GM12865 (cell line): Measurements from ENCODE around the gene C11orf54.
"Not testable (repeated sequence)": the region's sequence is repeated elsewhere in the genome, so short reads cannot be mapped to it uniquely, and the experiment has no call there.

Experiments used
- DNase-seq: peaks from one replicate; pipeline ENCODE4 v3.0.0; 2010; ENCODE audit warnings: low read depth
- H3K4me3 ChIP-seq: 2 replicates; pipeline ENCODE4 v1.5.1; 2011; ENCODE audit warnings: mild to moderate bottlenecking, low read depth, low read length, control low read depth
- TF ChIP-seq, protein P1 (sequence below): IDR thresholded peaks from 2 replicates; pipeline ENCODE4 v1.5.1; 2011; ENCODE audit warnings: low read length, control low read depth, low read depth, inconsistent platforms; ENCODE audit not compliant: insufficient read depth; ENCODE audit errors: missing control alignments

The C11orf54 gene

DNA sequence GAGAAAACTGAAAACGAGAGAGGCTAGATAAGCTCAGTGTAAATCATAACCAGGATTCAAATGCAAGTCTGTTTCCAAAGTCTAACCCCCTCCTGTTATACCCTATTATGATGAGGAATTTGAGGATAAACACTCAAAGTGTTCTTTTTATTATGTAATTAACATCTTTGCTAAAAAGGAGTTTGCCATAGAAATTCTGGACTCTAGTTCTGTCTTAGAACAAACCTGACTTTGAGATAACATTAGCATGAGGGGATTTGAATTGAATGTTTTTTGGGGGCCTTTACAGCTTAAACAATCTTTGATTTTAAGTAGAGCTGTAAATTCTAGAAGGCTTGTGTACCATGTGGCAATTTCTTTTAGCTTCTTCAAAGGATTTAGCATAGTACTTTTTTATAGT is 9.5 kb downstream of the C11orf54 start:
- TF ChIP-seq, protein P1, sequence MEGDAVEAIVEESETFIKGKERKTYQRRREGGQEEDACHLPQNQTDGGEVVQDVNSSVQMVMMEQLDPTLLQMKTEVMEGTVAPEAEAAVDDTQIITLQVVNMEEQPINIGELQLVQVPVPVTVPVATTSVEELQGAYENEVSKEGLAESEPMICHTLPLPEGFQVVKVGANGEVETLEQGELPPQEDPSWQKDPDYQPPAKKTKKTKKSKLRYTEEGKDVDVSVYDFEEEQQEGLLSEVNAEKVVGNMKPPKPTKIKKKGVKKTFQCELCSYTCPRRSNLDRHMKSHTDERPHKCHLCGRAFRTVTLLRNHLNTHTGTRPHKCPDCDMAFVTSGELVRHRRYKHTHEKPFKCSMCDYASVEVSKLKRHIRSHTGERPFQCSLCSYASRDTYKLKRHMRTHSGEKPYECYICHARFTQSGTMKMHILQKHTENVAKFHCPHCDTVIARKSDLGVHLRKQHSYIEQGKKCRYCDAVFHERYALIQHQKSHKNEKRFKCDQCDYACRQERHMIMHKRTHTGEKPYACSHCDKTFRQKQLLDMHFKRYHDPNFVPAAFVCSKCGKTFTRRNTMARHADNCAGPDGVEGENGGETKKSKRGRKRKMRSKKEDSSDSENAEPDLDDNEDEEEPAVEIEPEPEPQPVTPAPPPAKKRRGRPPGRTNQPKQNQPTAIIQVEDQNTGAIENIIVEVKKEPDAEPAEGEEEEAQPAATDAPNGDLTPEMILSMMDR: no peak

DNA sequence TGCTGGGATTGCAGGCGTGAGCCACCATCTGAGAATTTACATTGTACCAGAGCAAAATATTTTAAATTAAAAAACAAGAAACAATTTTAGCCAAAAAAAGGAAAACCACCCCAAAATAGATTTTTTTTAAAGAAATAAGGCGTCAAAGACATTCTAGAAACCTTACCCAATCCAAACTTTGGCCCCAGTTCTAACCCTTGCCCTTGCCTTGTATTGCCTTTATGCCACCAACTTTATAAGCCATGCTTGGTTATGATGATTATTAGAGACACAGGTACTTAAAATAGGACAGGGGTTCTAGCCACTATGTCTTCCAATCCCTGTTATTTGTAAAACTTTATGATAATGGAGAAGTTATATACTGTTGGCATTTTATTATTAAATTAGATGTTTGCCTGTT is 11.8 kb downstream of the C11orf54 start:
- H3K4me3 ChIP-seq: no peak overlapping the region
- TF ChIP-seq, protein P1: no peak
- DNase-seq: no peak

More for the DNA sequence above, 9.5 kb downstream of the C11orf54 start:
- H3K4me3 ChIP-seq: no peak overlapping the region
- no peak for DNase-seq

DNA sequence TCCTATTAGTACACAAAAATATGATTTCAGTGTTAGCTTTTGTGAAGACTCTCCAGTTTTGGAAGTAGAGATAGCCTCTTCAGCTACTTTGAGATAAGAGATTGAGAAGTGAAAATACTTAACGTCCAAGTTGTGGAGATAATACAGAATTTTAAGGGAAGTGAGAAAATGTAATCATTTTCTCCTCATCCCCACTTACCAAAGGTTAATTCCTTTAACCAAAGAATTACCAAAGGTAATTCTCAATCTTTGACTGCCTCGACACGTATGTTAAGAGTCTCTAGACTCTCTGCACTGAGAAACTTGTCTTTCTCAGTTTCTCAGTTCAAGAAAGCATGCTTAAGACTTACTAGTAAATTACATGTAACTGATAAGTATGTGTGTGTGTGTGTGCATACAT is 15.3 kb downstream of the C11orf54 start:
- TF ChIP-seq, protein P1: no peak
- no peak overlapping the region for H3K4me3 ChIP-seq
- no peak for DNase-seq

DNA sequence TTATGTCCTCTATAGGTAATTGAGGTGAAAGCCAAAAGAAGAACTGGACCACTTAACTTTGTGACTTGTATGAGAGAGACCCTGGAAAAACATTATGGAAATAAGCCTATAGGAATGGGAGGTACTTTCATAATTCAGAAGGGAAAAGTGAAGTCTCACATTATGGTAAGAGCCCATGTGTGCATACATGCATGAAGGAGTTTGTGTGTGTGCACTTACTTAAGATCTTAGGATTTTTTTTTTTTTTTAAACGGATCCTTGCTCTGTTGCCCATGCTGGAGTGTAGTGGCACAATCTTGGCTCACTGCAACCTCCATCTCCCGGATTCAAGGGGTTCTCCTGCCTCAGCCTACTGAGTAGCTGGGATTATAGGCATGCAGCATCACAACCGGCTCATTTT is 15.8 kb downstream of the C11orf54 start:
- TF ChIP-seq, protein P1: no peak
- no peak overlapping the region for H3K4me3 ChIP-seq

DNA sequence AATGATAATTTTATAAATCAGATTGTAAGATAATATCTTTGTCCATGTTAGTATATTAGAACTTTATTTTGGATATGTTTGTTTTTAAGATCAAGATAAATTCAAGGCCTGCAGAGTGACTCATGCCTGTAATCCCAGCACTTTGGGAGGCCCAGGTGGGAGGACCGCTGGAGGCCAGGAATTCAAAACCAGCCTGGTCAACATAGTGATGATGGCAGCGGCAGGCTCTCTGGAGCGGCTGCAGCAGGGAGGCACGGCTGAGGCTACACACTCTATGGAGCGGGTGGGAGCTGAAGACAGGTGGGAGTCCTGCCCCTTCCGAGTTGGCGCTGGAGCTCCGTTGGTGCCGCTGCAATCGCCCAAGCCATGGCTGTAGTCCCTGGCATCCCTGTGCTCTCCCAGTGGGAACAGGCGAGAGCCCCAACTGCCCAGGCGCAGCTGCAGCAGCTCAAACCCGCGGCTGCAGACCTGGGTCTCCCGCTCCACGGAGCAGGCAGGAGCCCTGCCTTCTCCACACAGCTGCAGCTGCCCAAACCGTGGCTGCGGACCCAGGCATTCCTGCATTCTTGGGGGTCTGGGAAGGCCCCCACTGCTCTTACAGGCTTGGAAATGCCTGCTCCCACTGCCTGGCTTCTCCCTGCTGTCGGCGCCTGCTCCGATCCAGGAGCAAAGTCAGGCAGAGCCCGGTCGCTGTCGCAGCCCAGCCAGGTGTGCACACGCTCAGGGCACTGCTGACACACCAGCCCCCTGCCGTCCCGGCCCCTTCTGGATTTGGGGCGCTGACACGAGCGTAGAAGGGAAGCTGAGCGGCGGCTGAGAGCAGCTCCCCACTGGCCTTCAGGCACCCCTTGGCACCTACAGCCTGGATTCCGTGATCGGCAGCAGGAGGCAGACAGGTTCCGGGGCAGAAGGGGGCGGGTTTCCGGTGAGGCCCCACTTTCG is 16.7 kb downstream of the C11orf54 start:
- H3K4me3 ChIP-seq: no peak overlapping the region
- TF ChIP-seq, protein P1: no peak
- no peak for DNase-seq

More for the DNA sequence above, 15.8 kb downstream of the C11orf54 start:
- DNase-seq: no peak

DNA sequence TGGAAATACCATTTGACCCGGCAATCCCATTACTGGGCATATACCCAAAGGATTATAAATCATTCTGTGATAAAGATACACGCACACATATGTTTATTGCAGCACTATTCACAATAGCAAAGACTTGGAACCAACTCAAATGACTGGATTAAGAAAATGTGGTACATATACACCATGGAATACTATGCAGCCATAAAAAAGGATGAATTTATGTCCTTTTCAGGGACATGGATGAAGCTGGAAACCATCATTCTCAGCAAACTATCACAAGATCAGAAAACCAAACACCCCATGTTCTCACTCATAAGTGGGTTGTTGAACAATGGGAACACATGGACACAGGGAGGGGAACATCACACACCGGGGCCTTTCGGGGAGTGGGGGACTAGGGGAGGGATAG is 17.7 kb downstream of the C11orf54 start:
- H3K4me3 ChIP-seq, DNase-seq: not testable (repeated sequence)

DNA sequence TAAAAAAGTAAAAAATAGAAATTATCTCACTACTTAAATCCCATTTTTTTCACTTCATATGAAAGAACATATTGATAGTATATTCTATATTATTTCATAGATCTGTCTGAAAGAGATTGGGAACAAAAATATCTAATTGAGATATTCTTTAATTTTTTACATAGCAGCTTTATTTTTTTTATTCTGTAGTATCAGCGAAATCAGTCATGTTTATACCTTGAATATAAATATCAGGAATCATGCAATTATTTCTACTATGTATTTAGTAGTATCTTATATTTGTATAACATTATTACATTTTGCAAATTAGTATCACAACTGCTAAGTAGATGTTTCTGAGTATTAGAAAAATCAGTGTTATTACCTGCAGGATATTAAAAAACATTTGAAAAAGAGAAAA is 20.4 kb downstream of the C11orf54 start:
- TF ChIP-seq, protein P1: no peak
- no peak for DNase-seq
- no peak overlapping the region for H3K4me3 ChIP-seq
